Measurements from ENCODE around the gene AP2A2.

- TF ChIP-seq CTCF (IDR thresholded peaks at IDR 0.05 in 4 of 5, conservative IDR thresholded peaks at IDR 0.05 in 1 of 5) (no peak), POLR2A (IDR thresholded peaks at IDR 0.05) (no peak)
These were observed 13.8 kb upstream of the AP2A2 start for GRCh38 chr11:911890-912219.
